Panc1 (cell line): Measurements from ENCODE around the gene CKM. TPM values are rescaled to one million over a fixed set of nuclear protein-coding genes. Genes with fewer than 3 reads are reported as not detected.
A peak's percentile ranks its signal among the peaks of the same experiment; 100 is the strongest.

Experiments
- ATAC-seq: fragments of 200-7000 bp; cut with Tn5 transposase; 2 replicates; pipeline ENCODE4 v1.9.1; 2020; ENCODE audit warnings: mild to moderate bottlenecking, moderate library complexity
- Bru-seq: library from RNA; stranded (reverse); fragments of 400-500 nt; gene quantifications from one replicate; lab custom pipeline; 2021; lab: Mats Ljungman, UMichigan
- BruChase-seq, 2 experiments: library from RNA; stranded (reverse); fragments of 400-500 nt; gene quantifications; one replicate each; lab custom pipeline; 2021; lab: Mats Ljungman, UMichigan
- BruUV-seq: library from RNA; stranded (reverse); fragments of 400-500 nt; replicated peaks from 2 replicates; lab custom pipeline; 2021; lab: Mats Ljungman, UMichigan
- CTCF ChIA-PET: fragments of 300-600 bp; sonication (Branson Sonifier 250); formaldehyde crosslinking; loops from one replicate; lab custom pipeline; 2022; ENCODE audit warnings: antibody characterized with exemption; lab: Charles Lee
- POLR2A ChIA-PET: fragments of 300-600 bp; sonication (Branson Sonifier 250); formaldehyde crosslinking; loops from one replicate; lab custom pipeline; 2022; ENCODE audit warnings: antibody characterized with exemption; lab: Charles Lee
- DNase-seq: peaks from one replicate; pipeline ENCODE4 v3.0.0-alpha.2; 2010; ENCODE audit warnings: low read depth, low spot score
- H3K27ac ChIP-seq: 2 replicates; pipeline ENCODE4 v1.5.1; 2011; ENCODE audit warnings: mild to moderate bottlenecking, low read length, inconsistent platforms
- H3K27me3 ChIP-seq: fragments of 200-500 bp; sonication (Bioruptor generic); 2 replicates; pipeline ENCODE4 v1.6.0; 2014; ENCODE audit warnings: low read length, inconsistent platforms; ENCODE audit not compliant: control insufficient read depth, insufficient read depth
- H3K36me3 ChIP-seq: fragments of 200-500 bp; sonication (Bioruptor generic); 2 replicates; pipeline ENCODE4 v1.5.1; 2014; ENCODE audit warnings: inconsistent platforms, mild to moderate bottlenecking, low read length, moderate library complexity; ENCODE audit not compliant: control insufficient read depth, insufficient read depth
- H3K4me1 ChIP-seq: 2 replicates; pipeline ENCODE4 v1.5.1; 2011; ENCODE audit warnings: inconsistent platforms, mild to moderate bottlenecking, low read length, moderate library complexity; ENCODE audit not compliant: control insufficient read depth, insufficient read depth
- H3K4me3 ChIP-seq, 2 experiments: 2 replicates each; pipeline ENCODE4 v1.5.1; 2011 to 2012; ENCODE audit warnings: low read depth in 2 of 2, low read length in 2 of 2, mild to moderate bottlenecking in 2 of 2, inconsistent platforms in 1 of 2, moderate library complexity in 1 of 2
- H3K9me3 ChIP-seq: fragments of 200-500 bp; sonication (Bioruptor generic); 2 replicates; pipeline ENCODE4 v1.5.1; 2014; ENCODE audit warnings: low read depth, mild to moderate bottlenecking, inconsistent platforms, low read length, moderate library complexity; ENCODE audit not compliant: control insufficient read depth, insufficient read depth
- POLR2AphosphoS5 ChIP-seq: IDR thresholded peaks from 2 replicates; pipeline ENCODE4 v1.6.1; 2012; ENCODE audit warnings: mild to moderate bottlenecking, low read depth, low read length, moderate library complexity
- SIN3A ChIP-seq: IDR thresholded peaks from 2 replicates; pipeline ENCODE4 v1.6.1; 2012; ENCODE audit warnings: low read depth, mild to moderate bottlenecking, low read length, moderate library complexity, borderline replicate concordance; ENCODE audit not compliant: insufficient read depth
- TCF7L2 ChIP-seq: IDR thresholded peaks from 2 replicates; pipeline ENCODE4 v1.6.1; 2011; ENCODE audit warnings: mild to moderate bottlenecking, low read depth, low read length, inconsistent platforms
- in situ Hi-C: cut with HindIII; loops from 2 replicates; pipeline ENCODE4 v1.10.0; 2016; ENCODE audit warnings: low sequenced_read_pairs, low pct_unique_long_range_greater_than_20kb
- intact Hi-C: fragments of 100-400 bp; cut with micrococcal nuclease; formaldehyde crosslinking; loops from one replicate; pipeline ENCODE4 v1.10.0; 2022; ENCODE audit not compliant: unreplicated experiment
- long read RNA-seq: library from polyadenylated mRNA; unstranded; transcript quantifications from one replicate; pipeline ENCODE4 v2.0.0, GENCODE V29; 2021; ENCODE audit not compliant: unreplicated experiment
- polyA plus RNA-seq: library from polyadenylated mRNA; unstranded; fragments of >200 nt; gene quantifications from one replicate; pipeline ENCODE4 v1.2.1, GENCODE V29; 2012; ENCODE audit warnings: missing spikeins; ENCODE audit not compliant: insufficient read length
- total RNA-seq: library from RNA; stranded (reverse); gene quantifications from one replicate; pipeline ENCODE4 v1.2.1, GENCODE V29; 2021; ENCODE audit not compliant: unreplicated experiment
- TF ChIP-seq, protein P1 (sequence below), 2 experiments: IDR thresholded peaks; 2 replicates each; pipeline ENCODE4 v1.6.1; 2011 to 2012; ENCODE audit warnings: low read depth in 2 of 2, control low read depth in 1 of 2, low read length in 1 of 2, mild to moderate bottlenecking in 1 of 2, moderate library complexity in 1 of 2; ENCODE audit not compliant: insufficient read depth in 1 of 2
- TF ChIP-seq, protein P2 (sequence below): fragments of 450-650 bp; IDR thresholded peaks from 2 replicates; pipeline ENCODE4 v1.5.1; 2017; ENCODE audit warnings: mild to moderate bottlenecking

The CKM gene
- not detected for total RNA-seq
- not detected for polyA plus RNA-seq
- percentile 5 among the genes with signal in this experiment for Bru-seq, nascent RNA
- not detected for BruChase-seq, experiment 1, labeled RNA remaining after a 2-hour chase
- BruChase-seq, experiment 2, labeled RNA remaining after a 6-hour chase: not detected
- long read RNA-seq: 0 reads

- in situ Hi-C loops: no loop called here
- DNase-seq: no peak
- no peak for ATAC-seq
- Histone ChIP-seq H3K27ac (no peak within 1 kb of the TSS), H3K4me3 (0 out of 4 replicates have a peak within 1 kb of the TSS, but pooled peaks of 1 of the 2 experiments have one; percentile 0), H3K36me3 (no peaks in the 10 kb centered on the region), H3K4me1 (peaks cover 10% of the 10 kb centered on the region), H3K9me3 (no peaks in the 10 kb centered on the region), H3K27me3 (no peaks in the 10 kb centered on the region)
- TF ChIP-seq, protein P1, sequence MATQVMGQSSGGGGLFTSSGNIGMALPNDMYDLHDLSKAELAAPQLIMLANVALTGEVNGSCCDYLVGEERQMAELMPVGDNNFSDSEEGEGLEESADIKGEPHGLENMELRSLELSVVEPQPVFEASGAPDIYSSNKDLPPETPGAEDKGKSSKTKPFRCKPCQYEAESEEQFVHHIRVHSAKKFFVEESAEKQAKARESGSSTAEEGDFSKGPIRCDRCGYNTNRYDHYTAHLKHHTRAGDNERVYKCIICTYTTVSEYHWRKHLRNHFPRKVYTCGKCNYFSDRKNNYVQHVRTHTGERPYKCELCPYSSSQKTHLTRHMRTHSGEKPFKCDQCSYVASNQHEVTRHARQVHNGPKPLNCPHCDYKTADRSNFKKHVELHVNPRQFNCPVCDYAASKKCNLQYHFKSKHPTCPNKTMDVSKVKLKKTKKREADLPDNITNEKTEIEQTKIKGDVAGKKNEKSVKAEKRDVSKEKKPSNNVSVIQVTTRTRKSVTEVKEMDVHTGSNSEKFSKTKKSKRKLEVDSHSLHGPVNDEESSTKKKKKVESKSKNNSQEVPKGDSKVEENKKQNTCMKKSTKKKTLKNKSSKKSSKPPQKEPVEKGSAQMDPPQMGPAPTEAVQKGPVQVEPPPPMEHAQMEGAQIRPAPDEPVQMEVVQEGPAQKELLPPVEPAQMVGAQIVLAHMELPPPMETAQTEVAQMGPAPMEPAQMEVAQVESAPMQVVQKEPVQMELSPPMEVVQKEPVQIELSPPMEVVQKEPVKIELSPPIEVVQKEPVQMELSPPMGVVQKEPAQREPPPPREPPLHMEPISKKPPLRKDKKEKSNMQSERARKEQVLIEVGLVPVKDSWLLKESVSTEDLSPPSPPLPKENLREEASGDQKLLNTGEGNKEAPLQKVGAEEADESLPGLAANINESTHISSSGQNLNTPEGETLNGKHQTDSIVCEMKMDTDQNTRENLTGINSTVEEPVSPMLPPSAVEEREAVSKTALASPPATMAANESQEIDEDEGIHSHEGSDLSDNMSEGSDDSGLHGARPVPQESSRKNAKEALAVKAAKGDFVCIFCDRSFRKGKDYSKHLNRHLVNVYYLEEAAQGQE (IDR thresholded peaks at IDR 0.05; ENCODE audit: insufficient read depth in 1 of 2, low read depth in 2 of 2, low read length in 1 of 2): no peak
- TF ChIP-seq SIN3A: no peak
- no peak for TF ChIP-seq POLR2AphosphoS5
- TF ChIP-seq, protein P2, sequence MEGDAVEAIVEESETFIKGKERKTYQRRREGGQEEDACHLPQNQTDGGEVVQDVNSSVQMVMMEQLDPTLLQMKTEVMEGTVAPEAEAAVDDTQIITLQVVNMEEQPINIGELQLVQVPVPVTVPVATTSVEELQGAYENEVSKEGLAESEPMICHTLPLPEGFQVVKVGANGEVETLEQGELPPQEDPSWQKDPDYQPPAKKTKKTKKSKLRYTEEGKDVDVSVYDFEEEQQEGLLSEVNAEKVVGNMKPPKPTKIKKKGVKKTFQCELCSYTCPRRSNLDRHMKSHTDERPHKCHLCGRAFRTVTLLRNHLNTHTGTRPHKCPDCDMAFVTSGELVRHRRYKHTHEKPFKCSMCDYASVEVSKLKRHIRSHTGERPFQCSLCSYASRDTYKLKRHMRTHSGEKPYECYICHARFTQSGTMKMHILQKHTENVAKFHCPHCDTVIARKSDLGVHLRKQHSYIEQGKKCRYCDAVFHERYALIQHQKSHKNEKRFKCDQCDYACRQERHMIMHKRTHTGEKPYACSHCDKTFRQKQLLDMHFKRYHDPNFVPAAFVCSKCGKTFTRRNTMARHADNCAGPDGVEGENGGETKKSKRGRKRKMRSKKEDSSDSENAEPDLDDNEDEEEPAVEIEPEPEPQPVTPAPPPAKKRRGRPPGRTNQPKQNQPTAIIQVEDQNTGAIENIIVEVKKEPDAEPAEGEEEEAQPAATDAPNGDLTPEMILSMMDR: no peak
- no peak for TF ChIP-seq TCF7L2
- POLR2A ChIA-PET: no interaction called here
- CTCF ChIA-PET: no interaction called here
- intact Hi-C loops: loop anchor here (10.0 kb wide), 1 partner anchor 68 kb away; the partner anchor contains the start of gene MARK4
- BruUV-seq: no TSS peak
These were observed at the start of gene CKM for GRCh38 chr19:45322744-45323281. TSS of gene CKM (minus strand) at chr19:45322875. CDS start at chr19:45319713, 3,162 bp downstream.

DNA sequence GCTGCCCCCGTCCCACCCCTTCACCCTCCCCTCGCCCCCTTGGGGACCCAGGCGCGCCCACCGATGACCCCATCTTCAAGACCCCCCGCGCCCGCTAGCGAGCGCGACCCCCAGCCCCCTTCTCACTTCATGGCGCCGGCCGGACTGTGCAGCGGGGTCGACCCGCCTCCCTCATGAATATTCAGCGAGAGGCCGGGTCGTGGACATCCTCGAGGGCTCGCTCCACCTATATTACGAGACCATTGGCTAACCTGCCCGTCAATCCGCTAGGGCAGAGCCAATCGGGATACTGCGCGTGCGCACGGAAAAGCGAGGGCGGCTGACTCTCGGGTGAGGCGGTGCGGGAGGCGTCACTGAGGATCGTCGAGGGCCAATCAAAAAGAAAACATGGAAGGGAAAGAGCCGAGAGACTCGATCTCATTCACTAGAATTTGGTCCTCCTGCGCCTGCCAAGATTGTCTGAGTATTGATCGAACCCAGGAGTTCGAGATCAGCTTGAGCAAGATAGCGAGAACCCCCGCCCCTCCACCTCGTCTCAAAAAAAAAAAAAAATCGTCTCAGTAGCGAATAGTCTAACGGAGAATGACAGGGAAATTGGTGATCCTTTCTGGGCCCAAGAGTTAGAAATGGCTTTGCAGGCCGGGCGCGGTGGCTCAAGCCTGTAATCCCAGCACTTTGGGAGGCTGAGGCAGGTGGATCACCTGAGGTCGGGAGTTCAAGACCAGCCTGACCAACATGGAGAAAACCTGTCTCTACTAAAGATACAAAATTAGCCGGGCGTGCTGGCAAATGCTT, 47.9 kb upstream of the CKM start, which contains the start of gene ERCC2:
TSS of gene ERCC2 (minus strand) at position 164 of the 795 bp plus-strand sequence. CDS start at position 131, 33 bp downstream.
- no peaks in the 10 kb centered on the region for H3K36me3 ChIP-seq
- no peaks in the 10 kb centered on the region for H3K9me3 ChIP-seq
- H3K4me1 ChIP-seq: peaks cover 4% of the 10 kb centered on the region; the same call in 1 of the 2 replicates
- TF ChIP-seq SIN3A (no peak), TCF7L2 (no peak), POLR2AphosphoS5 (0 out of 2 replicates have a peak, but pooled peaks have one; percentile 31)
- TF ChIP-seq, protein P2: no peak
- TF ChIP-seq, protein P1 (IDR thresholded peaks at IDR 0.05; ENCODE audit: insufficient read depth in 1 of 2, low read depth in 2 of 2, low read length in 1 of 2): no peak
- in situ Hi-C loops: no loop called here
- intact Hi-C loops: no loop called here
- DNase-seq (peak; percentile 88), ATAC-seq (peak; percentile 99)
- H3K4me3 ChIP-seq: peak within 1 kb of the TSS; percentile 65 to 68
- POLR2A ChIA-PET: interaction anchor here (0.6 kb wide), 1 partner anchor 26 kb away, joined by 3 read pairs; no protein-coding TSS in a partner anchor
- H3K27me3 ChIP-seq: no peaks in the 10 kb centered on the region
- BruUV-seq: no TSS peak
- CTCF ChIA-PET: no interaction called here
- H3K27ac ChIP-seq: peak within 1 kb of the TSS; percentile 85
